Islet of Langerhans (tissue), 1 donor: Measurements from ENCODE around the gene ZNF275.
A peak's percentile ranks its signal among the peaks of the same experiment; 100 is the strongest.
"Not testable (repeated sequence)": the region's sequence is repeated elsewhere in the genome, so short reads cannot be mapped to it uniquely, and the experiment has no call there.

Experiments used
- FAIRE-seq: peaks from one replicate; lab custom pipeline; 2011; peaks lifted over from hg19 to GRCh38; lab: Jason Lieb, UNC

The ZNF275 gene, protein sequence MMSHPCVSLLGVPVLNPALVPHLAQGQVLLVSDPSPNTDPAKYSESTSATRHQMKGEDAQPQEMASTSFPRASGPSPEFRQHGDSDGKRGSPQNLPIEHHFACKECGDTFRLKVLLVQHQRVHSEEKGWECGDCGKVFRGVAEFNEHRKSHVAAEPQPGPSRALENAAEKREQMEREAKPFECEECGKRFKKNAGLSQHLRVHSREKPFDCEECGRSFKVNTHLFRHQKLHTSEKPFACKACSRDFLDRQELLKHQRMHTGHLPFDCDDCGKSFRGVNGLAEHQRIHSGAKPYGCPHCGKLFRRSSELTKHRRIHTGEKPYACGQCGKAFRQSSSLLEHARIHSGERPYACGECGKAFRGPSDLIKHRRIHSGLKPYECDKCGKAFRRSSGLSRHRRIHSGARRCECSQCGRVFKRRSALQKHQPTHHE

DNA sequence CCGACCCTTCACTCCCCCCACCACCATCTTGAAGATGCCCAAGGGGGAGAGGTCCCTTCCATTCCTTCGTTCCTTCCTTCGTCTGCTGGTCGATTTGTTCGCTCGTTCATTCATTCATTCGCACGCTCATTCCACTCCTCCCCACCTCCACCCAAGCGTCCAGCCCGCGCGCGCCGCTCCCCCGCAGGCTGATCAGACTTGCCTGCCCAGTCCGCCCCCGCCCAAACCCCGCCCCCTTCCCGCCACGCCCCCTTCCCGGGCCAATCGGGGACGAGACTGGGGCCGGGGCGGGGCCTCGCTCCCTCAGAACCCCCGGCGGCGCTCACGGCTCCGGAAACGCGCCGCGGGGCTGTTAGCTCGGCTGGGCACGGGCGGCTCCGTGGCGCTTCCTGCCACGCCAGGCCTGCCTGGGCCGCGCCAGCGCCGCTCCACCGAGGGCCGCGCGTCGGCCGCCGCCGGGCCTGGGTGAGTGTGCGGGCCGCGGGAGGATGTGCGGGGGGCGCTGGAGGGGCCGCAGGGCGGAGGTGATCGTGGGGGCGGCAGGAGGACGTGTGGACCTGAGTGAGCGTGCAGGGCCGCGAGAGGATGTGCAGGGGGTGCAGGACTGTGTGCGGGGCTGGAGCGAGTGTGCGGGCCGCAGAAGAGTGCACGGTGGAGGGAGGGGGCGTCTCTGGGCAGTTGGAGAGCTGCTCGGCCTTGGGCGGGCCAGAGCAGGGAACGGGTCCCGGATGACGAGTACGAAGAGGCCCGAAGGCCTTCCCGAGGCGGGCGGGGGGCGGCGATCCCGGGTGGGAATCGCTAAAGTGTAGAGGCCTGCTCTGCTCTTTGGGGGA lies at the start of gene ZNF275:
TSS of gene ZNF275 (plus strand) at position 333 of the 833 bp plus-strand sequence. CDS start 2,527 bp downstream, outside the sequence.
- no peak for FAIRE-seq

DNA sequence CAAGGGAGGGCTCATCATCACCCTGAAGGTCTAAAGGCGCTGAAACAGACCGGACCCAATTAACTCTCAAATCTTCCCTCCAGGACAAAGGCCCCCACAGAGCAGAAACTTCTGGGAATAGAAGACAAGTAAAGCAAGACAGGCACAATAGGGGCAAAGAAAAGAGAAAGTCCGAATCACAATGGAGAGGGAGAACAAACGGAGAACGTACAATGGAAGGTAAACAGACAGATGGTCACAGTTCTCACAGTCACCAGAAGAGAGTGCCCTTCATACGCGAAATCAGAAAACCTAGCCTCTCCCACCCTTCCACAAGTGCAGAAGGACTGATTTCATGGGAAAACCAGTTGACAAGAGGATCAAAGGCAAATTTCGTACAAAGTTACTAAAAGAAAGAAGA lies 48.3 kb upstream of the ZNF275 start:
- FAIRE-seq = not testable (repeated sequence)

DNA sequence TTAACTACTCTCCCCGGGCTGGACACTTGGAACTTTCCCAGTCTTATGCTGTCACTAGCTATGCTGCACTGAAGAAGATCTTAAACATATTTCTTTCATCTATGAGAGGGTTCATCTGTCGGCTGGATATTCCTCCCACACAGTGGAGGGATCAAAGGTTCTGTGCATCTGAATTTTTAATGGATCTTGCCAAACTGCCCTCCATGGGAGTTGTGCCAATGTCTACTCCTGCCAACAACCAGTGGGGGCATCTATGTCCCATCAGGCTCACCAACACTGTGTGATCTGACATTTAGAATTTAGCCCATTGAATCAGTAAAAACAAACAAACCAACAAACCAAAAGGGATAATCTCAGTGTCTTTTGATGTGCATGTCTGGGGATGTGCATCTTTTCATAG lies 45.1 kb upstream of the ZNF275 start:
- peak; percentile 33 for FAIRE-seq

DNA sequence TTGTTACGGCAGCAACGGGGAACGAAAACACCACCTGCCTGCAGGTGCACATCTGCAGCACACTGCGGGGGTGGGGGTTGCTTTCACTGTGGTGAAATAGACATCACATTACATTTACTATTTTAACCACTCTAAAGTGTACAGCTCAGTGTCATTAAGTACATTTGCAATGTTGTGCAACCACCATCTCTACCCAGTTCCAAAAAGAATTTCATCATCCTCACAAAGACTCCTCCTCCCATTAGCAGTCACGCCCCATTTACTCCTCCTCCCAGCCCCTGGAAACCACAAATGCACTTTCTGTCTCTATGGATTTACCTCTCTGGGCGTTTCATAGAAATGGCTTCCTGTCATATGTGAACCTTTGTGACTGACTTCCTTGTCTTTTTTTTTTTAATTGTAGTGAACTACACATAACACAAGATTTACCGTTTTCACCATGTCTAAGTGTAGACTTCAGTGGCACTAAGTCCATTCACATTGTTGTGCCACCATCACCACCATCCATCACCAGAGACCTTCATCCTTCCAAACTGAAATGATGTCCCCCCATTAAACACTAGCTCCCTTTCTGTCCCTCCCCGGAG lies 40.4 kb upstream of the ZNF275 start:
- peak; percentile 97 for FAIRE-seq

DNA sequence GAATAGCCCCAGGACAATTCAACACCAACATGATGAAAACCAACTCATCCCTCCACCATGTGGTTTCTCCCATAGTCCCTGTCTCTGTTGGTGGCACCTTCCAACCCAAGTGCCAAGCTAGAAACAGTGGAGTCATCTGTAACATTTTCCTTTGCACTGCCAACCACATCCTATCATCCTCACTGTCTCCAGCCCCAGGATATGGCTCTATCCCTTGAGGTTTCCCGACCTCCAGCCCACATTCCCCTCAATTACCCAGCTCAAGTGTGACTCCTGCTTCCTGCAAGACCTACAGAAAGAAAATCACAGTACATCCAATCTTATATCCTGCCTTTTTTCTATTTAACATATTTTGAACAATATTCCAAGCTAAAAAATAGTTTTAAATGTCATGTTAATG lies 36.6 kb upstream of the ZNF275 start:
- FAIRE-seq = no peak

DNA sequence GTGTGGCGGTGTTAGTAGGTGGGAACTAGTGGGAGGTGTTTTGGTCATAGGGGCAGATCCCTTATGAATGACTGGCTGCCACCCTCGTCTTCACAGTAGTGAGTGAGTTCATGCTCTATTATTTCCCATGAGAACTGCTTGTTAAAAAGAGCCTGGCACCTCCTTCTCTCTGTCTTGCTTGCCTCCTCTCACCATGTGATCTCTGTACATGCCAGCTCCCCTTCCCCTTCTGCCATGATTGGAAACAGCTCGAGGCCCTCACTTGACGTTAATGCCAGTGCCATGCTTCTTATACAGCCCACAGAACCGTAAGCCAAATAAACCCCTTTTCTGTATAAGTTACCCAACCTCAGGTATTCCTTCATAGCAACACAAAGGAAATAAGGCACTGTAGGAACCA lies 34.1 kb upstream of the ZNF275 start:
- FAIRE-seq = no peak

DNA sequence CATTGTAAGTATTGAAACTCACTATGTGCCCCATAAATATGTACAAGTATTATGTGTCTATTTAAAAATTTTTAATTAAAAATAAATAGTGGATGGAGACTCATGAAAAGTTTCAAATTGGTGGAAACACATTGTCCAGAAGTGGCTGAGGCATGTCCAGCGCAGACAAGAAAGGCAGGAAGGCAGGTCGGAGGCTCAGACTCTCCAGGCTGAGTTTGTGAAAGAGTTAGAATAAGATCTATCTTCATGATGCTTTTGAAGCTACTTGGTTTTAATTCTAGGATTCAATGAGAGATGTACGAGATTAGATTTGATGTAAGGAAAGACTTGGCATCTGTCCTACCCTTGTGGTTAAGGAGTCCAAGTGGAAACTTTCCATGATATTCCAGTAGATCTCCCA lies 32.2 kb upstream of the ZNF275 start:
- no peak for FAIRE-seq

DNA sequence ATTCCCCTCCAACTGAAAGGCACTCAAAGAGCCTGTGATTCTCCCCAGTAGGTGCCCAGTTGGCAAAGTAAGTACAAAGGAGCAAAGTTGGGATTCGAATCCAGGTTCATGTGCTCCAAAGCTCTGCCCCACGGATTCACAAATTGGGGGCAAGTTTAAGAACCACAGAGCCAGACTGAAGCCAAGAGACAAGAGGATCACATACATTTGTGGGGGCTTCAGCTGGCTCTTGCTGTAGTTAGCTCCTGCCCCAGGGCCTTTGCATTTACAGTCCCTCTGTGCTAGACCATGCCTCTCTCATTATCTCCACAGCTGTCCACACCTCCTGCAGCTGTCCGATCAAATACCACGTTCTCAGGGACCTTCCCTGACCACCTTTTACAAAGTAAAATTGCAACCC lies 31.2 kb upstream of the ZNF275 start:
- no peak for FAIRE-seq

DNA sequence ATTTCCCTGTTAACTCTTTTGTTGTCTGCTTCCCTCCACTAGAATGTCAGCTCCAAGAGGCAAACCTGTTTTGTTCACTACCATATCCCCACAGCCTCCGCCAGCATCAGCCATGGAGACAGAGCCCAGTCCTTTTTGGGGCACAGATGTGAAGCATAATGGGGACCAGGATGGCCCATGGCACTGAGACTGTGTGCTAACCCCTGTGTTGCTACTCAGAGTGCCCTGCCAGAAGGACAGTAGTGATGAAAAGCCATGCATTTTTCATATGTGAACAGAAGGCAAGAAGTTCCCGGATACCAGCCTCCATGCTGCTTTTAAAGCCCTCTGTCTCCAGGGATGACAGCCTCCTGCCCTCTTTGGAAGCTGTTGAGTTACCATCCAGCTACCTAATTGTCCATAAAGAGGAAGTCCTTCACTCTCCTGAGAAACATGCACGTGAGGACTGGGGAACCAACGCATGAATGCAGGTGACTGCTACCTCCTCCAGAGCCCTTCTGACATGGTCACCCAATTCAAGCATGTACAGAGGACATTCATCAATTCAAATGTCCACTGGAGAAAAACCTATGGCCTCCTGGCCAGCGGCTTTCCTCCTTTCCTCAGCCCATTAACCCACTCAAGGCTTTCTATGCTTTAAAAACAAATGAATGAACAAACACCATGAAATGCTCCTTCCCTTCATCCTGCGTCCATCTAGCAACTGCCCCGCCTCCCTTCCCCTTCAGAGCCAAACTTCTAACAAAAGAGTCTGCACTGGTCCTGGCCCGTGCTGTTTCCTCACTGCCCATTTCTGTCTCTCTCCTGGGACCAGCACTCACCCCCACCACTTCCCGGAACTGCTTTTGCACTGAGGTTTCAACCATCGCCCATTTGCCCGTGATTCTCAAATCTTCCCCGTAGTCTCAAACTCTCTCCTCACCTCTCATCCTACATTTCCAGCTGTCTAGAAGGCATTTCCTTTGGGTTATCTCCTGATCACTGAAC lies 30.4 kb upstream of the ZNF275 start:
- FAIRE-seq = no peak

DNA sequence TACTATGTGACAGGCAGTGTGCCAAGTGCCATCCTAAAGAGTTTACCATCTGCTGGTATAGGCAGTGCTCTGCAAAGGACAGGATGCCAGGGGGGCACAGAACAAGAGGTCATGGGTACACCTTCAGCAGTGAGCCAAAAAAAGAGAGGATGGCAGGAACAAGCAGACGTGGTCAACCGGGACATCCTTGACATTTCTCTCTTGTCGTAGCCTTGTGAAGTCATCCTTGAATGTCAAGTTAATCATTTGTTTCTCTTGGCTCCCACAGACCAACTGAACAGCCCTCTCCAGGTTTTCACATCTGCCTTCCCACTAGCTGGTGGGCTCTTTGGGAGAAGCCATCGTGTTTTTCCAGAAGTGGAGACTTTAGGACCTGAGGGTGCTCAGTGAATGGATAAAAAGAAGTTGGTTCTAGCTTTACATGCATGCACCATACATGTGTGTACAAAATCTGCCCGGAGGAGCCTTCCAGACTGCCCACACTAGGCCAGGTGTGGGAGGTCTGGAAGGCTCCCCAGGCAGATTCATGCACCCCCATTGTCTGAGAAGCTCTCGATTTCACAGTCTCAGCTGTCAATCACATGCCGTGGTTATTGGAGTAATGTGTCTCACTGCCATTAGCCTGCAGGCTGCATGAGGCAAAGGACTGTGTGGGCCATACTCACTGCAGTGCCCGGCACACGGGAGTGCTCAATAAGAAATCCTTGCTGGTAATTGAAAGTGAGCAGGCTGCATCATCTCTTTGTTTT lies 28.8 kb upstream of the ZNF275 start:
- FAIRE-seq = no peak

DNA sequence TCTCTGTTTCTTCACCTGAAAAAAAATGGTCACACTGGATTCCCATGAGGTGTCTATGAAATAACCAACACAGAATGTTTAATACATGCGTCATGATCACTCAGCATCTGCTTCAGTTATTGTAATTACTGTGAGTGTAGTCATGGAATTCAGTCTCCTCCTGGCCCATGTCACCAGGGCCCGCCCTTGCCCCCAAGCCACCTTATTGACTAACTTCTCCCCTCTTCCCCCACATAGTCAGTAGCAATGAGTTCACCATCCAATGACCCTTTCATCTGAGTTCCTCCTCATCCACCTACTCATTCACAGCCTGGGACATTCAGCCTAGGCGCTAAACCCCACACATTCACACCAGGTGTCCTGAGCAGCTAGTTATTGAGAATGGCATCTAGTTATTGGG lies 28.0 kb upstream of the ZNF275 start:
- FAIRE-seq = no peak

DNA sequence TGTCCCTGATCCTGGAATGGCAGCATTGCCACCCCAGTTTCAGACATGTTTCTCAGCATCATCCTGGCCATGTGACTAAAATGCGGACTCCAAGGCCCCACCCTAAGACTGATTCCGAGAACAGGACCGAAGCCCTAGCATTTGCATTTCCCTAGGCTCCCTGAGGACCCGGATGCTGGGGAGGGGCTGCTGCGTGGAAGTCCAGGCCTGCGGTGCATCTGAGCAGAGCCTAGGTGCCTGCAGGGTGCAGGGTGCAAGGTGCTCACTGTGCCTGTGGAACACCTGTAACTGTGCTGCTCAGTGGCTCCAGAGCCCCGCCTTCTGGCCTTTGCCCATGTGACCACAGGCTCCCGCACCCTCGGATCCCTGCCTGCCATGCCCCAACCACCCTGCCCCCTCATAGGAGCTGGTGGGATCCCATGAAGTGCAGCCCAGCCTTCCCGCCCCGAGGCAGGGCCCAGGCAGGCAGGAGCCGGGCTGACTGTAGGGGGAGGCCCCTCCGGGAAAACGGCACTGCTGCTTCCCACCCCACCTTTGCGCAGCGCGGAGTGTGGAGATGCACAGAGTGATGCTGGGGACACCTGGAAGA lies 27.3 kb upstream of the ZNF275 start:
- FAIRE-seq = no peak

DNA sequence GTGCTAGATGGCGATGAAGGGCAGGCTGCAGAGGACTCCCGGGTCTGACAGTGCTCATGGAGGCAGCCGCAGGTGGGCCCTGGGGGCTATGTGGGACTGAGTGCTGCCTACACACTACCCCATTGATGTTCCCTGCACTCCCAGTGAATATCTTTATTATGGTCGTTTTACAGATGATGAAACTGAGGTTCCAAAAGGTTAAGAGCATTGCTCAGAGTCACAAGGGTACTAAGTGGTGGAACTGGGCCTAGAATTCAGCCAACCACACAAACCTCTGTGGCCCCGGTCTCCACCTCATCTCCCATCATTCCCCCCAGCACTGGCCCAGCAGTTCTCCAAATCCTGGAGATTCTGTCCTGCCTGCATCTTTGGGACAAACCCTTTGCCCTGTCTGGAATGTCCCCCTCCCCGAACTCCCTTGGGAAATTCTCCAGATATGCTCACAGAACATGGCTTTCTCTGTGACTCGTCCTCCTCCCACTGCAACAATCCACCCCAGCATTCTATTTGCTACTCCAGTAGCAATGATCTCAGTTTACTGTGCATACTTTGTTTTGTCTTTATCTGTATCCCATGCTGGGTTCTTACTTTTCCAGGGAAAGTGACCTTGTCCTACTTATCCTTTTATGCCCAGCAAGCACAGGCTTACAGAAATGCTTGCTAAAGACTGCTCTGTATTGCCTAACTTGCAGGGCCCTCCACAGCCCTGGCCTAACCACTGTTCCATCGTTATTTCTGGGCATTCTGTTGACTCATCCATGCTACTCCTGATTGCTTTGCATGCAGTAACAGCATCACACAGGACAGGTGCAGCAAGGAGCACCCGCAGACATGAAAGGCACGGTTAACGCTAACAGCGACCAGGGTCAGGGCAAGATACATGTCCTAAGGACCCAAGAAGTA lies 26.4 kb upstream of the ZNF275 start:
- FAIRE-seq = no peak

DNA sequence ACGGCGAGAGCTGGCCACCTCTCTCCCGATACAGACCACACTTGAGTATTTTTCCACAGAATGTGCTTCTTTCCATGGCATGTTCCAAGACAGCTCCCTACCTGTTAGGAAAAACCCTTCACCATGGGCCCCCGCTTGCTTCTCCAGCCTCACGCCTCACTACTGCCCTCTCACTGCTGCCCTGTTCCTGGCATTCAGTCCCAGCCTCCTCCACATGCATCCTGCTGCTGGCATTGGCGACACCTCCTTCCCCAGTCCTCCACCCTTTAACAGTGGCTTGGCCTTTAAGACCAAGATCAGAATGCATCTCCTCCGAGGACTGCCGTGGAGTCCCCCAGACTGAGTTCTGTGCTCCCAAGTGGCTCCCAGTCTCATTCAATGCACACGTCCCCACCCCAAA lies 23.1 kb upstream of the ZNF275 start:
- no peak for FAIRE-seq

DNA sequence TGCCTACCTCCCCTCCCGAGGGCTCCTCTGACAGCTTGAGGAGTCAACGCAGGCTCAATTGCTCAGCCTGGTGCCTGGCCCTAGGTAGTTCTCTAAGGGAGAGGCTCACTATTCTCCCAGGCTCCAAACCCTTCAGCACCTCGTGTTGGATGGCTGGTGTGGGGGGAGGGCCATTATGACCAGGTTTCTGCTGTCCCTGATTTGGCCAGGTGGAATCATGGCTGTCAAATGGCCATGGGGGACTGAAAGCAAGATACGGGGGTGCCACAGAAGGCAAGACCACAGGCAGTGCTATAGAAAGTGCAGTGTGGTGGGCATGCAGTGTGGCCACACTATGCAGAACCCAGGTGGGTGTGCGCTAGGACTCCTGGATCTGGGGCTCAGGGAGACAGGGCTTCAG lies 21.9 kb upstream of the ZNF275 start:
- no peak for FAIRE-seq

DNA sequence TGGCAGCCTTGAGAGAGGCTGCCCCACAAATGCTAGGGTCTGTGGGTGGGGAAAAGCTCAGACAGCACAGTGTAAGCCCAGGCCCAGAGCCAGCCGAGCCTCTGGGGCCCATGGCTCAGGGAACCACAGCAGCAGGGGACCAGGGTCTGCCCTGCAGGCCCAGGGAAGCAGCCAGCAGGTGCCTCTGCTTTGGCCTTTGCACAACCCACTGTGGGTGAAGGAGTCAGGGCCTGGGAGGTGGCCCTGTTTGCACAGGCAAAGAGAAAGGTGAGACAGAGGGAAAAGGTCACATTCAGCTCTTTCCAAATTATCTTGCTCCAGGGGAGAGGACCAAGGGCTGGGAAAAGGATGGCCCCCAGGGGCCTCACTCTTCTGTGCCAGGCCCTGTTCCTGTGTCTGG lies 21.1 kb upstream of the ZNF275 start:
- FAIRE-seq = no peak

DNA sequence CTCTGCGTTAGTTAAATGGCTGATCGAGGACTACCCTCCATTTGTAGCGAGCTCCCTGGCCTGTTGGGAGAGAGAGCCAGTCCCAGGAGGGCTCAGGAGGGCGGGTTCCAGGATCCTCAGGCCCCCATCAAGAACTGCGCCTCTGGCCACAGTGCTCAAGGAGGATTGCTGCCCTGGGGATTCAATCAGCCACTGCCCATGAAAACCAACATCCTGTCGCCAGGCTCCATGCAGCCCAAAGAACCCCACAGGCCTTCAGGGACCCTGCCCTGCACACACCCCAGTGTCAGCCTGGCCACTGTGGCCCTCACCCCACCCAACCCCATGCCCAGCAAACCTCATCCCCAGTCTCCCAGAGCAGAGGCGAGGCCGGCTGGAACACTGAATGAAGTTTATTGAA lies 16.6 kb upstream of the ZNF275 start:
- FAIRE-seq = no peak

DNA sequence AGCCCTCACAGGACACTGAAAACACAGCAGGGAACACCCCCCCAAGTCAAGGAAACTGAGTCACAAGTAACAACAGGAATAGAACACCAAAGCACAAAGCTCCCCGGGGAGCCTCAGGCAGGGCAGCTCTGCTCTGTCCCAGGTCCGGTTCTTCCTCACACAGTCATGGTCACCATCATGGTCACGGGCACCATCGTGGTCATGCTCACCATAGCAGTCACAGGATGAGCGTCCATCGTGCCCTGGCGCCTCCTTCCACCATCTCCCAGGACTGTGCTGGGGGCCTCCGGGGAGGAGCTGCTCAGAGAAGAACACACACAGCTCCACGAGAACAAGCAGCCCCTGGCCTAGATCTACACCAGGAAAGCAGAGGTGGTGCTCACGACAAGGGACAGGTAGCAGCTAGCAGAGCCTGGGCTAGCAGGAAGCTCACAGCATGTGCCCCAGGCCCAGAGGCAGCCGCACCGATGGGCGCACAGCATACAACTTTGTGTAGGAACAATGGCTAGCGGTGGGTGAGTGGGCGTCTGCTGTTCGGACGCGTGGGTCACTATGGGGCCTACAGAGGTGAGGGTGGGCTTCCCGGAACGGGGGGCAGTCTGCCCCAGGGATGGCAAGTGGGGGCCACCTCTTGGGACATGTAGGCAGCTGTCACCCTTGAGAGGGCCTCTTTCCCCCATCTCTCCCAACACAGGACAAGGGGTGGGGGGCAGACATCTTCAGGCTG lies 15.8 kb upstream of the ZNF275 start:
- no peak for FAIRE-seq

DNA sequence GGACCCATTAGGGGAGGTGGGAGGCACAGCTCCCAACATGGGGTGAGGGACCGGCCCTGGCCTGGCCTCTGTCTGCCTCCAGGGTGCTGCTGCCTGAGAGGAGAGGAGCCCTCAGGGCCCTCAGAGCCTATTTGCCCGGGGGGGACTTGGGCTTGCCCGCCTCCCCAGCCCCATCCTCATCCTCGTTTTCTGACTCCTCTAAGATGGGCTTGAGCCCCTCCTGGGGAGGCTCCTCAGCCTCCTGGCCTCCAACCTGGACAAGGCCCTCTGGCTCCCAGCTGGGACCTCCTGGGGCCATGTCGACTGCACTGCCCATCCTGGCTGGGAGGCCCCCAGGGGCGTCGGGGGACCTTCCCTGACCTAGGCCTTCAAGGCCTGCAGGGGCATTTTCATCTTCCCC lies 15.1 kb upstream of the ZNF275 start:
- no peak for FAIRE-seq
